ENCODE data around the gene SCP2. TPM values are rescaled to one million over a fixed set of nuclear protein-coding genes. Genes with fewer than 3 reads are reported as not detected.

SCP2 gene
- total RNA-seq, 1 experiment from 2014 or later: 73.2 TPM

DNA sequence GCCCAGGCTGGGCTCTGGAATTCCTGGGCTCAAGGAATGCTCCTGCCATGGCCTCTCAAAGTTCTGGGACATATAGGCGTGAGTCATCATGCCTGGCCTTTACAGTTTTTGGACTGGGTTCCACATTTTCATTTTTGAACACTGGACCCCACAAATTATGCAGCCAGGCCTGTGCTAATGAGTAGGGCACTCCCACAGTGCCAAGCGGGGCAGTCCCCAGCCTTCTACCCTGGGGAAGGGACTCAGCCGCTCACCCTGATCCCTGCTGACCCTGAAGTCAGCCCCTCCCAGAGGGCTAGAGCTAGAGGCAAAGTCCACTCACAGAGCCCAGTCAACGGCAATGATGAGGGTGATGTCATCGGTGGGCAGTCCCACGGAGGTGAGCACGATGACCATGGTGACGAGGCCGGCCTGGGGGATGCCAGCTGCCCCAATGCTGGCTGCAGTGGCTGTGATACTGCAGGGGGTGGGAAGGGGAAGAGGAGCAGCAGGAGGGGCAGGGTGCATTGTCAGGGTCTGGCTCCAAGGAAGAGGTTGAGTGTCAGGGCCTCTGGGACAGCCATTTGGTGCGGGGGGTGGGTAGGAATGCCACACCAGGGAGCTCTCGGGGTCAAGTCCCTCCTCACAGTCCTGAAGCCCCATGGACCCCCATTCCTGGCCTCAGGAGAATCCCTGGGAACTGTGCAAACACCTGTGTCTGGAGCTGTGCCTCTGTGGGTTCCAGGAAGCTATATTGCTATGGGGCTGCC is 162.6 kb downstream of the SCP2 start:
- Histone ChIP-seq H3K4me1 (ENCODE audit: insufficient read depth, low read length, poor library complexity, severe bottlenecking) (no peaks in the 10 kb centered on the region), H3K36me3 (ENCODE audit: insufficient read depth, low read length, poor library complexity, severe bottlenecking) (no peaks in the 10 kb centered on the region), H3K9me3 (ENCODE audit: low read depth, low read length, poor library complexity, severe bottlenecking) (no peaks in the 10 kb centered on the region), H3K27me3 (replicated peaks; ENCODE audit: insufficient read depth, low read depth, low read length, poor library complexity) (no peaks in the 10 kb centered on the region), H3K27ac (ENCODE audit: low read depth, low read length, poor library complexity, severe bottlenecking) (no peak overlapping the region), H3K4me3 (ENCODE audit: low read depth, low read length, poor library complexity, severe bottlenecking) (no peak overlapping the region)
- intact Hi-C loops (cut with micrococcal nuclease; ENCODE audit: unreplicated experiment): no loop called here
- no peak for DNase-seq (ENCODE audit: low spot score)
- ChIA-PET POLR2A (ENCODE audit: low non-redundant PET) (no interaction called here), CTCF (no interaction called here)
- no TSS peak for BruUV-seq (replicated peaks)
- TF ChIP-seq, protein P1, sequence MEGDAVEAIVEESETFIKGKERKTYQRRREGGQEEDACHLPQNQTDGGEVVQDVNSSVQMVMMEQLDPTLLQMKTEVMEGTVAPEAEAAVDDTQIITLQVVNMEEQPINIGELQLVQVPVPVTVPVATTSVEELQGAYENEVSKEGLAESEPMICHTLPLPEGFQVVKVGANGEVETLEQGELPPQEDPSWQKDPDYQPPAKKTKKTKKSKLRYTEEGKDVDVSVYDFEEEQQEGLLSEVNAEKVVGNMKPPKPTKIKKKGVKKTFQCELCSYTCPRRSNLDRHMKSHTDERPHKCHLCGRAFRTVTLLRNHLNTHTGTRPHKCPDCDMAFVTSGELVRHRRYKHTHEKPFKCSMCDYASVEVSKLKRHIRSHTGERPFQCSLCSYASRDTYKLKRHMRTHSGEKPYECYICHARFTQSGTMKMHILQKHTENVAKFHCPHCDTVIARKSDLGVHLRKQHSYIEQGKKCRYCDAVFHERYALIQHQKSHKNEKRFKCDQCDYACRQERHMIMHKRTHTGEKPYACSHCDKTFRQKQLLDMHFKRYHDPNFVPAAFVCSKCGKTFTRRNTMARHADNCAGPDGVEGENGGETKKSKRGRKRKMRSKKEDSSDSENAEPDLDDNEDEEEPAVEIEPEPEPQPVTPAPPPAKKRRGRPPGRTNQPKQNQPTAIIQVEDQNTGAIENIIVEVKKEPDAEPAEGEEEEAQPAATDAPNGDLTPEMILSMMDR (conservative IDR thresholded peaks at IDR 0.05; ENCODE audit: low read depth, low read length): no peak
- no peak for TF ChIP-seq EZH2 (IDR thresholded peaks at IDR 0.05; ENCODE audit: borderline replicate concordance, low read depth, low read length, poor library complexity, severe bottlenecking)

DNA sequence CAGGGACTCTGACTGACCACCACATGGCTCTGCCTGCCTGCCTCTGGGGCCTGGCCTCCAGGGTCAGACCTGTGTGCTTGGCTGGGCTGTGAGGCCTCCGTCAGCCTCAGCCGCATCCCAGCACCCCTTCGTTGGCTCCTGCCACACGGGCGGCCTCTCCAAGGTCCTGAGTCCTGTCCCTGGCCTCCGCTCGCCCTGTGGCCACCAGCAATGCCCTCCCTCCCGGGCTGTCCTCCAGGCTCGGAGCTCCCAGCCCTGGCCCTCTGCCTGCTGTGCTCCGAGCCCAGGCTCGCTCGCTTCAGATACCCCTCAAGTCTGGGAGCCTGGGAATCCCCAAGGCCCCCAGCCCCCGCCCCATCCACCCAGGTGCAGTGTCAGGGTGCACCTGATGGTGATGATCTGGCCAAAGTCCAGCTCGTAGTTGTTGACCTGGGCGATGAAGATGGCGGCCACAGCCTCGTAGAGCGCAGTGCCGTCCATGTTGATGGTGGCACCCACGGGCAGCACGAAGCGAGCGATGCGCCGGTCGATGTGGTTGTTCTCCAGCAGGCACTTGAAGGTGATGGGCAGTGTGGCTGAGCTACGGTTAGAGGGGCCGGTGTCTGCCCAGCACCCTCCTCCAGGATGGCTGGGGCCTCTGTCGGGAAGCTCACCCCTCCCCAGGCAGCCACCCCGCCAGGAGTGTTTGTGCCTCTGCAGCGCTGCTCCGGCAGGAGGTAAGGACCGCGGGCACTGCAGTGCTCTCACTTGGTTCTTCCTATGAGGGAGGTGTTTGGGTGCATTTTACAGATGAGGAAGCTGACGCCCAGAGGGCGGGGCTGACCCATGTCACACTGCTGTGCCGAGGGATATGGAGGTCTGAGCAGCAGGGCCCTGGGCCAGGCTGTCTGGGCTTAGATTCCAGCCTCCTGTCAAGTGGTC is 163.4 kb downstream of the SCP2 start:
- no peak for DNase-seq (ENCODE audit: low spot score)
- TF ChIP-seq, protein P1 (conservative IDR thresholded peaks at IDR 0.05; ENCODE audit: low read depth, low read length): no peak
- no peak for TF ChIP-seq EZH2 (IDR thresholded peaks at IDR 0.05; ENCODE audit: borderline replicate concordance, low read depth, low read length, poor library complexity, severe bottlenecking)
- Histone ChIP-seq H3K9me3 (ENCODE audit: low read depth, low read length, poor library complexity, severe bottlenecking) (no peaks in the 10 kb centered on the region), H3K27me3 (replicated peaks; ENCODE audit: insufficient read depth, low read depth, low read length, poor library complexity) (no peaks in the 10 kb centered on the region), H3K4me1 (ENCODE audit: insufficient read depth, low read length, poor library complexity, severe bottlenecking) (no peaks in the 10 kb centered on the region), H3K4me3 (ENCODE audit: low read depth, low read length, poor library complexity, severe bottlenecking) (no peak overlapping the region), H3K27ac (ENCODE audit: low read depth, low read length, poor library complexity, severe bottlenecking) (no peak overlapping the region), H3K36me3 (ENCODE audit: insufficient read depth, low read length, poor library complexity, severe bottlenecking) (no peaks in the 10 kb centered on the region)
- intact Hi-C loops (cut with micrococcal nuclease; ENCODE audit: unreplicated experiment): no loop called here
- ChIA-PET POLR2A (ENCODE audit: low non-redundant PET) (no interaction called here), CTCF (no interaction called here)
- no TSS peak for BruUV-seq (replicated peaks)

DNA sequence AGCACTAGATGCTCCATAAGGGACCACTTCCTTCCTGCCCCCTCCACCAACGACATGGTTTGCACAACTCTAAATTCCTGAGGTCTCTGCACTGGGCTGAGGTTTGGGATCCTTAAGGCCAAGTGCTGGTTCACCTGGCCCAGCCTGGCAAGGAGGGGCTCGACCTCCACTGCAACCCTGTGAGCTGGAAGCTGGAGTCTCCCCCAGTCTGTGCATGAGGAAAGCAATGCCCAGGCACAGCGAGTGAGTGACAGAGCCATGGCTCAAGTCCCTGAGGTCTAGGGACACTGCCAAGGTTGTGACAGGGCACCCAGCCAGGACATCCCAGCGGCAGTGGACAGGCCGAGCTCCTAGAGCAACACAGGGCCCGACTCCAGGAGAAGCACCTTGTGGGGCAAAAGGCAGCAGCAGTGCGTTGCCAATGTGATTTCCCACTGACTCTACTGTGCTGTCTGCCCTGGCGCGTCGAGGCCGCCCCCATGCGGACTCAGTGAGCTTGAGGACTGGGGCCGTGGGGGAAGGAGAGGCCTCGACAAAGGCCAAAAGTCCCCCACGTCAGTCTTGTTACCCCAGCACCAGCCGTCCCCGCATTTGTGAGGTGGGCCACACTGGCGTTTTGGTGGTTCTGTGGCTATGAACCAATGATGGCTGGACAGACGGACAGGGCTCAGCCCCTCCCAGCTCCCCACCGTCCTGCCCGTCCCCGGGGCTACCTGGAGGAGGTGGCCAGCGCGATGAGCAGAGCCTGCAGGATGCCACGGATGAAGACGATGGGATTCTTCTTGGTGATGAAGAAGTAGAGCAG is 165.0 kb downstream of the SCP2 start:
- Histone ChIP-seq H3K27me3 (replicated peaks; ENCODE audit: insufficient read depth, low read depth, low read length, poor library complexity) (no peaks in the 10 kb centered on the region), H3K36me3 (ENCODE audit: insufficient read depth, low read length, poor library complexity, severe bottlenecking) (no peaks in the 10 kb centered on the region), H3K4me3 (ENCODE audit: low read depth, low read length, poor library complexity, severe bottlenecking) (no peak overlapping the region), H3K4me1 (ENCODE audit: insufficient read depth, low read length, poor library complexity, severe bottlenecking) (no peaks in the 10 kb centered on the region), H3K9me3 (ENCODE audit: low read depth, low read length, poor library complexity, severe bottlenecking) (no peaks in the 10 kb centered on the region), H3K27ac (ENCODE audit: low read depth, low read length, poor library complexity, severe bottlenecking) (no peak overlapping the region)
- intact Hi-C loops (cut with micrococcal nuclease; ENCODE audit: unreplicated experiment): no loop called here
- DNase-seq (ENCODE audit: low spot score): no peak
- ChIA-PET POLR2A (ENCODE audit: low non-redundant PET) (no interaction called here), CTCF (no interaction called here)
- TF ChIP-seq, protein P1 (conservative IDR thresholded peaks at IDR 0.05; ENCODE audit: low read depth, low read length): no peak
- TF ChIP-seq EZH2 (IDR thresholded peaks at IDR 0.05; ENCODE audit: borderline replicate concordance, low read depth, low read length, poor library complexity, severe bottlenecking): no peak
- BruUV-seq (replicated peaks): no TSS peak

Data from A673 (cell line).